ENCODE data around the gene ATP8A2. TPM values are rescaled to one million over a fixed set of nuclear protein-coding genes. Genes with fewer than 3 reads are reported as not detected.

The ATP8A2 gene
- total and polyA plus RNA-seq, 10 of the 15 experiments (the other 5 are each of a cell fraction or from before 2014, with no cell fraction given), result 0.01 to 0.04 (median 0.04) TPM; not detected in 7

GRCh38 chr13:25882466-25883357, 510.9 kb downstream of the ATP8A2 start:
- POLR2A ChIA-PET, result no interaction called here
- WGBS (ENCODE audit: insufficient coverage, insufficient replicate concordance, low lambda C conversion rate, missing lambda C conversion rate), result 15% methylated on average over 8 of the region's 8 CpGs
- no peak overlapping the region for H3K27ac ChIP-seq (ENCODE audit: control insufficient read depth, insufficient read depth)
- BruUV-seq (replicated peaks), result no TSS peak
- no peaks in the 10 kb centered on the region for H3K9me3 ChIP-seq (replicated peaks; ENCODE audit: control insufficient read depth, insufficient read depth, low read length)
- H3K79me2 ChIP-seq (ENCODE audit: control insufficient read depth, insufficient read depth, low read length), result no peaks in the 10 kb centered on the region
- FAIRE-seq, result no peak
- no peak overlapping the region for H3K4me3 ChIP-seq
- H3K27me3 ChIP-seq (replicated peaks in 1 of 2; ENCODE audit: control insufficient read depth in 2 of 2, insufficient read depth in 2 of 2, low read length in 1 of 2), result no peaks in the 10 kb centered on the region
- no peak for DNase-seq (ENCODE audit: low read depth, low spot score)
- H4K20me1 ChIP-seq (ENCODE audit: control insufficient read depth, insufficient read depth), result no peaks in the 10 kb centered on the region
- H3K36me3 ChIP-seq (ENCODE audit: control insufficient read depth in 2 of 2, insufficient read depth in 2 of 2, low read length in 1 of 2), result no peaks in the 10 kb centered on the region
- CTCF ChIA-PET, result interaction anchor here (0.6 kb wide), 1 partner anchor 32 kb away, joined by 3 read pairs; no protein-coding TSS in a partner anchor
- H3K4me1 ChIP-seq (ENCODE audit: control insufficient read depth, insufficient read depth, low read length), result no peaks in the 10 kb centered on the region
- no peak overlapping the region for H3K4me2 ChIP-seq (ENCODE audit: control insufficient read depth, insufficient read depth)
- peak; percentile 50; the same call in 1 of the 3 replicates for ATAC-seq
- TF ChIP-seq BHLHE40 (IDR thresholded peaks at IDR 0.05; ENCODE audit: borderline replicate concordance in 1 of 2, low read depth in 2 of 2, low read length in 1 of 2), result no peak
- intact Hi-C loops (cut with micrococcal nuclease; ENCODE audit: unreplicated experiment) (no loop called here), in situ Hi-C loops (cut with MboI) (no loop called here)
- RAD21 ChIA-PET (ENCODE audit: unreplicated experiment), result no interaction called here
- no peak overlapping the region for H3K9ac ChIP-seq (ENCODE audit: control insufficient read depth, insufficient read depth, low read length)
- no peak overlapping the region for H2AFZ ChIP-seq (ENCODE audit: control insufficient read depth, low read depth, low read length)
- SMC1A ChIA-PET (ENCODE audit: uncharacterized antibody, unreplicated experiment), result no interaction called here

GRCh38 chr13:25885418-25885817, 513.6 kb downstream of the ATP8A2 start:
- intact Hi-C loops (cut with micrococcal nuclease; ENCODE audit: unreplicated experiment) (no loop called here), in situ Hi-C loops (cut with MboI) (no loop called here)
- ATAC-seq, result no peak

More at GRCh38 chr13:25885418-25885817, 513.6 kb downstream of the ATP8A2 start:
- H3K4me2 ChIP-seq (ENCODE audit: control insufficient read depth, insufficient read depth), result no peak overlapping the region
- ChIA-PET RAD21 (ENCODE audit: unreplicated experiment) (no interaction called here), CTCF (no interaction called here), SMC1A (ENCODE audit: uncharacterized antibody, unreplicated experiment) (no interaction called here), POLR2A (no interaction called here)
- no peak overlapping the region for H3K9ac ChIP-seq (ENCODE audit: control insufficient read depth, insufficient read depth, low read length)
- H3K36me3 ChIP-seq (ENCODE audit: control insufficient read depth in 2 of 2, insufficient read depth in 2 of 2, low read length in 1 of 2), result no peaks in the 10 kb centered on the region
- no peaks in the 10 kb centered on the region for H3K79me2 ChIP-seq (ENCODE audit: control insufficient read depth, insufficient read depth, low read length)
- TF ChIP-seq MTA3 (IDR thresholded peaks at IDR 0.05; ENCODE audit: borderline replicate concordance, low read length) (no peak), NBN (IDR thresholded peaks at IDR 0.05) (no peak), SPI1 (IDR thresholded peaks at IDR 0.05; ENCODE audit: borderline replicate concordance, insufficient read depth, low read depth, low read length) (no peak), ATF3 (IDR thresholded peaks at IDR 0.05; ENCODE audit: borderline replicate concordance, extremely low read depth, low read depth, low read length) (no peak), BHLHE40 (IDR thresholded peaks at IDR 0.05; ENCODE audit: borderline replicate concordance in 1 of 2, low read depth in 2 of 2, low read length in 1 of 2) (no peak), NR2C1 (IDR thresholded peaks at IDR 0.05) (no peak), IRF5 (IDR thresholded peaks at IDR 0.05; ENCODE audit: borderline replicate concordance) (no peak), SUZ12 (IDR thresholded peaks at IDR 0.05; ENCODE audit: unreplicated experiment) (no peak), CBFB (IDR thresholded peaks at IDR 0.05; ENCODE audit: low read depth) (no peak)
- no peaks in the 10 kb centered on the region for H3K27me3 ChIP-seq (replicated peaks in 1 of 2; ENCODE audit: control insufficient read depth in 2 of 2, insufficient read depth in 2 of 2, low read length in 1 of 2)
- H3K27ac ChIP-seq (ENCODE audit: control insufficient read depth, insufficient read depth), result no peak overlapping the region
- BruUV-seq (replicated peaks), result no TSS peak
- DNase-seq (ENCODE audit: low read depth, low spot score) (no peak), FAIRE-seq (no peak)
- no peaks in the 10 kb centered on the region for H3K9me3 ChIP-seq (replicated peaks; ENCODE audit: control insufficient read depth, insufficient read depth, low read length)
- H3K4me3 ChIP-seq, result no peak overlapping the region
- no peak overlapping the region for H2AFZ ChIP-seq (ENCODE audit: control insufficient read depth, low read depth, low read length)
- H4K20me1 ChIP-seq (ENCODE audit: control insufficient read depth, insufficient read depth), result no peaks in the 10 kb centered on the region
- no peaks in the 10 kb centered on the region for H3K4me1 ChIP-seq (ENCODE audit: control insufficient read depth, insufficient read depth, low read length)
- WGBS (ENCODE audit: insufficient coverage, insufficient replicate concordance, low lambda C conversion rate, missing lambda C conversion rate), result 17% methylated on average over 3 of the region's 4 CpGs

Measured in GM12878 (cell line).